Ascending aorta (tissue), 2 donors: Measurements from ENCODE around the gene MYO5C. TPM values are rescaled to one million over a fixed set of nuclear protein-coding genes. Genes with fewer than 3 reads are reported as not detected.

Experiments used
- DNase-seq, 2 donors: peaks; one replicate each; pipeline ENCODE4 v3.0.0-alpha.2; 2019; ENCODE audit warnings: low spot score in 2 of 2
- H3K27ac ChIP-seq, 2 donors: fragments of 200-600 bp; sonication (generic); one replicate each; pipeline ENCODE4 v1.5.1; 2016 to 2017; ENCODE audit warnings: mild to moderate bottlenecking in 1 of 2
- H3K27me3 ChIP-seq: fragments of 200-600 bp; sonication (generic); one replicate; pipeline ENCODE4 v1.5.1; 2017
- H3K36me3 ChIP-seq, 2 donors: fragments of 200-600 bp; sonication (generic); one replicate each; pipeline ENCODE4 v1.5.1; 2016
- H3K4me1 ChIP-seq, 2 donors: fragments of 200-600 bp; sonication (generic); one replicate each; pipeline ENCODE4 v1.5.1; 2016 to 2017; ENCODE audit warnings: mild to moderate bottlenecking in 1 of 2
- H3K4me3 ChIP-seq, 2 donors: fragments of 200-600 bp; sonication (generic); one replicate each; pipeline ENCODE4 v1.5.1; 2016 to 2017; ENCODE audit warnings: mild to moderate bottlenecking in 1 of 2
- H3K9me3 ChIP-seq, 2 donors: fragments of 200-600 bp; sonication (generic); one replicate each; pipeline ENCODE4 v1.5.1; 2016
- CTCF ChIP-seq, 3 experiments: fragments of 200-600 bp in 2 of 3; fragments of 450-650 bp in 1 of 3; sonication (generic) in 2 of 3; IDR thresholded peaks; one replicate each; pipeline ENCODE4 v1.5.1; 2016 to 2019; ENCODE audit warnings: antibody characterized with exemption in 3 of 3, mild to moderate bottlenecking in 1 of 3, moderate library complexity in 1 of 3
- intact Hi-C: fragments of 100-400 bp; cut with DNase I; formaldehyde crosslinking; loops from one replicate; pipeline ENCODE4 v1.15.1; 2023
- total RNA-seq: library from RNA; depleted of rRNA; stranded (reverse); fragments of >200 nt; gene quantifications from one replicate; pipeline ENCODE4 v1.1.0, GENCODE V29; 2016

MYO5C gene
- total RNA-seq, 1 donor from 2014 or later = 11.0 TPM

DNA sequence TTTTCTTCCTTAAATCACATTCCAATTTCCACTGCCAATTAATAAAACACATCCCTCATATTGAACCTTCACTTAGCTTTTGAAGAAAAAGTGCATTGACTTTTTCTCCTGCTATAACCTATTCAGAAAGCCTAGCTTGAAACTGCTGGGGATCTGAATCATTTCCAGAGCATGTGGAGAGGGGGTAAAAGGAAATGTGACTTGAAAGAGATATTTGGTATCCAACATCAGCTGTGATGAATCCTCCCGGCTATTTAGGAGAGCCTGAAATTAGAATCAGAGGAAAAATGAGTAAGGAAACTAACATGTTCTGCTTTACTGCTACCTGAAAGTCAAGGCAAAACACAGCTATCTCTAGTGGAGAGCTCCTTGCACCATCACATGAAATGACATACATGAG lies 101.8 kb downstream of the MYO5C start:
- no peaks in the 10 kb centered on the region for H3K36me3 ChIP-seq
- intact Hi-C loops = no loop called here
- DNase-seq = no peak

GRCh38 chr15:52193321-52193720 lies 102.3 kb downstream of the MYO5C start:
- intact Hi-C loops = no loop called here
- no peaks in the 10 kb centered on the region for H3K9me3 ChIP-seq
- no peak overlapping the region for H3K4me3 ChIP-seq
- DNase-seq = no peak
- TF ChIP-seq CTCF (IDR thresholded peaks at IDR 0.05) = no peak
- H3K27me3 ChIP-seq = no peaks in the 10 kb centered on the region
- H3K27ac ChIP-seq = no peak overlapping the region
- no peaks in the 10 kb centered on the region for H3K36me3 ChIP-seq
- H3K4me1 ChIP-seq = no peaks in the 10 kb centered on the region

More for the DNA sequence above, 101.8 kb downstream of the MYO5C start:
- no peak for TF ChIP-seq CTCF (IDR thresholded peaks at IDR 0.05)
- no peaks in the 10 kb centered on the region for H3K9me3 ChIP-seq
- no peaks in the 10 kb centered on the region for H3K4me1 ChIP-seq
- no peak overlapping the region for H3K4me3 ChIP-seq
- H3K27ac ChIP-seq = no peak overlapping the region
- H3K27me3 ChIP-seq = no peaks in the 10 kb centered on the region

DNA sequence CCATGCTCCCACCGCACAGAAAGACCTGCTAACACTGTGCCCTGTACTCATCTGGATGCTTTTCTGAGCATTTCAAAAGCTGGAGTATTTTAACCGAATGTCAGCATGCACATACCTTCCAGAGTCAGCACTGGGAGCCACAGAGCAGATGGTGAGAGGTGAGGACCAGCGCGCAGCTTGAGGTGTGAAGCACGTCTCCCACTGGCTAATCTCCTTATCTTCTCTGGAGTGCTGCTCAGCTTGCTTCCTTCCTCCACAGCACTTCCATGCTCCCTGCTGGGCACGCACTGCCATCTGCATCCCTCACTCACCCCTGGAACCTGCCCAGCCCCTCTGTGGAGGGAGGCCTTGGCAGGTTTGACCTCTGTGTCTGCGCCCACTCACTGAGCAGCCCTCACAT lies 104.4 kb downstream of the MYO5C start, which contains the start of gene GNB5:
TSS of gene GNB5 (minus strand) at position 186 of the 400 bp plus-strand sequence. CDS start 6,716 bp downstream, outside the sequence.
- intact Hi-C loops = no loop called here
- Histone ChIP-seq H3K36me3 (no peaks in the 10 kb centered on the region), H3K9me3 (no peaks in the 10 kb centered on the region), H3K27ac (no peak within 1 kb of the TSS), H3K27me3 (no peaks in the 10 kb centered on the region), H3K4me3 (no peak within 1 kb of the TSS), H3K4me1 (no peaks in the 10 kb centered on the region)
- no peak for TF ChIP-seq CTCF (IDR thresholded peaks at IDR 0.05)
- DNase-seq = no peak

GRCh38 chr15:52186651-52187486 lies 108.7 kb downstream of the MYO5C start:
- no peaks in the 10 kb centered on the region for H3K4me1 ChIP-seq
- H3K27me3 ChIP-seq = no peaks in the 10 kb centered on the region
- H3K36me3 ChIP-seq = no peaks in the 10 kb centered on the region
- H3K9me3 ChIP-seq = no peaks in the 10 kb centered on the region
- no peak overlapping the region for H3K4me3 ChIP-seq
- intact Hi-C loops = loop anchor here (10.0 kb wide), 1 partner anchor 498 kb away; no protein-coding TSS in a partner anchor
- no peak overlapping the region for H3K27ac ChIP-seq
- TF ChIP-seq CTCF (IDR thresholded peaks at IDR 0.05) = no peak
- no peak for DNase-seq

GRCh38 chr15:52185151-52185561 lies 110.4 kb downstream of the MYO5C start:
- peaks cover 0 to 3% of the 10 kb centered on the region in 2 donors for H3K4me1 ChIP-seq
- no peaks in the 10 kb centered on the region for H3K27me3 ChIP-seq
- no peaks in the 10 kb centered on the region for H3K36me3 ChIP-seq
- intact Hi-C loops = loop anchor here (10.0 kb wide), 1 partner anchor 500 kb away; no protein-coding TSS in a partner anchor
- no peak overlapping the region for H3K4me3 ChIP-seq
- no peaks in the 10 kb centered on the region for H3K9me3 ChIP-seq
- TF ChIP-seq CTCF (IDR thresholded peaks at IDR 0.05) = no peak
- H3K27ac ChIP-seq = no peak overlapping the region
- DNase-seq = no peak
